ENCODE measurements around the gene GDPGP1.

Gene GDPGP1

GRCh38 chr15:90209591-90209990, 24.4 kb upstream of the GDPGP1 start:
- DNase-seq (ENCODE audit: low read depth in 1 of 2, low spot score in 1 of 2): no peak
- Histone ChIP-seq H3K27me3 (ENCODE audit: insufficient read depth, poor library complexity, severe bottlenecking) (no peaks in the 10 kb centered on the region), H3K27ac (replicated peaks) (no peak overlapping the region), H3K4me3 (replicated peaks; ENCODE audit: insufficient read depth, low read length) (no peak overlapping the region)
- TF ChIP-seq CTCF (IDR thresholded peaks at IDR 0.05; ENCODE audit: insufficient read depth, low read length): no peak
- no peak for TF ChIP-seq POLR2AphosphoS5 (IDR thresholded peaks at IDR 0.05; ENCODE audit: low read depth)
- TF ChIP-seq REST (IDR thresholded peaks at IDR 0.05; ENCODE audit: insufficient replicate concordance, low read depth): no peak
- no peak for TF ChIP-seq GABPA (IDR thresholded peaks at IDR 0.05; ENCODE audit: low read depth)
- TF ChIP-seq SPI1 (IDR thresholded peaks at IDR 0.05; ENCODE audit: borderline replicate concordance, low read depth): no peak

- no peak for DNase-seq (ENCODE audit: low read depth in 1 of 2, low spot score in 1 of 2)
- Histone ChIP-seq H3K27me3 (ENCODE audit: insufficient read depth, poor library complexity, severe bottlenecking) (no peaks in the 10 kb centered on the region), H3K4me3 (replicated peaks; ENCODE audit: insufficient read depth, low read length) (no peak overlapping the region), H3K27ac (replicated peaks) (no peak overlapping the region)
- no peak for TF ChIP-seq CTCF (IDR thresholded peaks at IDR 0.05; ENCODE audit: insufficient read depth, low read length)
Measured at GRCh38 chr15:90210593-90210992, 23.4 kb upstream of the GDPGP1 start.

GRCh38 chr15:90211009-90211408, 23.0 kb upstream of the GDPGP1 start:
- TF ChIP-seq REST (IDR thresholded peaks at IDR 0.05; ENCODE audit: insufficient replicate concordance, low read depth): no peak
- no peak for TF ChIP-seq POLR2AphosphoS5 (IDR thresholded peaks at IDR 0.05; ENCODE audit: low read depth)
- TF ChIP-seq CTCF (IDR thresholded peaks at IDR 0.05; ENCODE audit: insufficient read depth, low read length): no peak
- no peak for TF ChIP-seq SPI1 (IDR thresholded peaks at IDR 0.05; ENCODE audit: borderline replicate concordance, low read depth)
- no peak for TF ChIP-seq GABPA (IDR thresholded peaks at IDR 0.05; ENCODE audit: low read depth)
- peak overlapping the region; percentile 16; the same call in 1 of the 2 replicates for H3K27ac ChIP-seq (replicated peaks)
- no peak overlapping the region for H3K4me3 ChIP-seq (replicated peaks; ENCODE audit: insufficient read depth, low read length)
- no peak for DNase-seq (ENCODE audit: low read depth in 1 of 2, low spot score in 1 of 2)
- H3K27me3 ChIP-seq (ENCODE audit: insufficient read depth, poor library complexity, severe bottlenecking): no peaks in the 10 kb centered on the region

GRCh38 chr15:90211440-90212143, 22.4 kb upstream of the GDPGP1 start:
- peak in 1 of 2 experiments; percentile 39 for DNase-seq (ENCODE audit: low read depth in 1 of 2, low spot score in 1 of 2)
- no peaks in the 10 kb centered on the region for H3K27me3 ChIP-seq (ENCODE audit: insufficient read depth, poor library complexity, severe bottlenecking)
- TF ChIP-seq REST (IDR thresholded peaks at IDR 0.05; ENCODE audit: insufficient replicate concordance, low read depth): no peak
- peak; percentile 58; the same call in 1 of the 2 replicates for TF ChIP-seq SPI1 (IDR thresholded peaks at IDR 0.05; ENCODE audit: borderline replicate concordance, low read depth)
- TF ChIP-seq CTCF (IDR thresholded peaks at IDR 0.05; ENCODE audit: insufficient read depth, low read length): no peak
- no peak for TF ChIP-seq GABPA (IDR thresholded peaks at IDR 0.05; ENCODE audit: low read depth)
- H3K4me3 ChIP-seq (replicated peaks; ENCODE audit: insufficient read depth, low read length): no peak overlapping the region
- H3K27ac ChIP-seq (replicated peaks): peak overlapping the region; percentile 16; the same call in 1 of the 2 replicates

Data from HL-60 (cell line).